Activated naive CD4-positive, alpha-beta T cell treated with anti-CD3 and anti-CD28 coated beads, Interleukin-2, amount 10 ng/mL, durations not matched to agents 7 days and 5 days (primary cell): ENCODE measurements around the gene CYP2C8.
"Not testable (repeated sequence)": the region's sequence is repeated elsewhere in the genome, so short reads cannot be mapped to it uniquely, and the experiment has no call there.

Experiments used
- CTCF ChIA-PET: fragments of 350-600 bp; sonication (Branson Sonifier 250); formaldehyde crosslinking; loops from one replicate; lab custom pipeline; 2021; ENCODE audit warnings: antibody characterized with exemption; lab: Charles Lee
- DNase-seq: peaks from one replicate; pipeline ENCODE4 v3.0.0-alpha.2; 2020
- H3K27ac Mint-ChIP-seq: one replicate; pipeline ENCODE4 v1.8.0; 2021; ENCODE audit warnings: mild to moderate bottlenecking, moderate library complexity, mixed read lengths
- H3K27me3 Mint-ChIP-seq: one replicate; pipeline ENCODE4 v1.8.0; 2021; ENCODE audit warnings: mild to moderate bottlenecking, mixed read lengths
- H3K36me3 Mint-ChIP-seq: one replicate; pipeline ENCODE4 v1.8.0; 2021; ENCODE audit warnings: mixed read lengths
- H3K4me1 Mint-ChIP-seq: one replicate; pipeline ENCODE4 v1.8.0; 2021; ENCODE audit warnings: mixed read lengths
- H3K4me3 Mint-ChIP-seq: one replicate; pipeline ENCODE4 v1.8.0; 2021; ENCODE audit warnings: mild to moderate bottlenecking, moderate library complexity, mixed read lengths
- H3K9me3 Mint-ChIP-seq: one replicate; pipeline ENCODE4 v1.8.0; 2021; ENCODE audit warnings: mixed read lengths

The CYP2C8 gene

DNA sequence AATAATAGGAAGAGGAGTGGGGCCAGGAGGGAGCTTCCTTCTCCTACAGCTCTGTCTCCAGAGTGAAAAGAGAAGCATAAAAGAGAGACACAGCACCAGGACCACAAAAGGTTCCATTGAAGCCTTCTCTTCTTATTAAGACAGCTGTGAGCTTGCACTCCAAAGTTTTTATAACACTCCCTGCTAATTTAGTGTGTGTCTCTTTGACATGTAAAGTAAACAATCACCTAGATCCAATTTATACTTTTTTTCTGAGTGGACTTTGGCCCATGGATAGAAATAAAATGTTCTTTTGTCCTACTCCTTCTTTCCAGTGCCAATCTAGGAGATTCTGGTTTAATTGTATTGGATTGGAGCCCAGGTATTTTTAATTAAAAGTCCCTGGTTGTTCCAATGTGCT is at the start of gene CYP2C8:
Gene CYP2C8 (minus strand): TSS at position 212 of the 400 bp plus-strand sequence. CDS start 95 bp downstream, at position 117.
- Mint-ChIP-seq H3K4me1 (no peaks in the 10 kb centered on the region), H3K36me3 (no peaks in the 10 kb centered on the region), H3K27ac (no peak within 1 kb of the TSS), H3K4me3 (no peak within 1 kb of the TSS), H3K27me3 (no peaks in the 10 kb centered on the region), H3K9me3 (peaks cover 1% of the 10 kb centered on the region)
- no peak for DNase-seq
- CTCF ChIA-PET: no interaction called here

DNA sequence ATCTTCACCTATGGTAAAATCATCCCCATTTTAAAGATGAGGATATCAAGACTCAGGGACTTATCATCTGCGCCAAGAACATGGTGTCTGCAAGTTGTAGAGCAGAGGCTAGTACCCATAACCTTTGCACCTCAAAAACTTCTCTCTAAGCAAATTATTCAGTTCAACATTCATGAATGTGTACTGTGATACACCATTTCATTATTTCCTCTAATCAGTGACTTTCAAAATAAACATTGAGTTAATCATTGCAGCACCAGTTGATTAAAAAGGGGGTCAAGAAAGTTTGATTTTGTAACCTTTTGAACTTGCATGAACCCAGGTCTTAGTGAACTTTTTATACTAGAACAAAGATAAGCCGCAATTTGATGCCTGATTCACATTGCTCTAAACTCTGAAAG is 47.6 kb upstream of the CYP2C8 start:
- no peak overlapping the region for H3K27ac Mint-ChIP-seq
- no peaks in the 10 kb centered on the region for H3K36me3 Mint-ChIP-seq
- no peaks in the 10 kb centered on the region for H3K27me3 Mint-ChIP-seq
- no peaks in the 10 kb centered on the region for H3K4me1 Mint-ChIP-seq
- CTCF ChIA-PET: no interaction called here
- H3K9me3 Mint-ChIP-seq: no peaks in the 10 kb centered on the region
- DNase-seq: no peak
- H3K4me3 Mint-ChIP-seq: no peak overlapping the region

DNA sequence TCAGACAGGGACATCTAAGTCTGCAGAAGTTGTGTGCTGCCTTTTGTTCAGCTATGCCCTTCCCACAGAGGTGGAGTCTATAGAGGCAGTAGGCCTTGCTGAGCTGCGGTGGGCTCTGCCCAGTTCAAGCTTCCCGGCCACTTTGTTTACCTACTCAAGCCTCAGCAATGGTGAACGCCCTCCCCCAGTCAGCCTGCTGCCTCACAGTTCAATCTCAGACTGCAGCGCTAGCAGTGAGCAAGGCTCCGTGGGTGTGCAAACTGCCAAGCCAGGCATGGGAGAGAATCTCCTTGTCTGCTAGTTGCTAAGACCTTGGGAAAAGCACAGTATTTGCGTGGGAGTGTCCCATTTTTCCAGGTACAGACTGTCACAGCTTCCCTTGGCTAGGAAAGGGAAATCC is 41.5 kb upstream of the CYP2C8 start:
- H3K4me3 Mint-ChIP-seq, H3K9me3 Mint-ChIP-seq, CTCF ChIA-PET, H3K4me1 Mint-ChIP-seq, H3K36me3 Mint-ChIP-seq, H3K27me3 Mint-ChIP-seq, H3K27ac Mint-ChIP-seq, DNase-seq: not testable (repeated sequence)

DNA sequence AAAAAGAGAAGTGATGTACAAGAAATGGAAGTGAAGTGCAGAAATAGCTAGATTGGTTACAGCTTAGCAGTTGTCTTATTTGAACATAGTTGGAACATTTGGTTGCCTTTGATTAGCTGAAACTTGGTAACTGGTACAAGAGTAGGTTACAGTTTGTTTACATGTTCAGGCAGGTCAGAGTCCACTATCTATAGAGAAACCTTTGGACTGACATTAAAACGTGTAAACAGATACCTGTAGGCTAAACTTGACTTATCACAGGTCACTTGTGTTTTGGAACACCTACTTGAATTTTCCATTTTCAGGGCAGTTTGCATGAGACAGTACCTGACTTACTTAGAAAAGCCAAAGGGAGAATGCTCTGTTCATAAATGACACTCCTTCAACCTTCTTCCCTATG is 28.5 kb upstream of the CYP2C8 start:
- no peak overlapping the region for H3K27ac Mint-ChIP-seq

DNA sequence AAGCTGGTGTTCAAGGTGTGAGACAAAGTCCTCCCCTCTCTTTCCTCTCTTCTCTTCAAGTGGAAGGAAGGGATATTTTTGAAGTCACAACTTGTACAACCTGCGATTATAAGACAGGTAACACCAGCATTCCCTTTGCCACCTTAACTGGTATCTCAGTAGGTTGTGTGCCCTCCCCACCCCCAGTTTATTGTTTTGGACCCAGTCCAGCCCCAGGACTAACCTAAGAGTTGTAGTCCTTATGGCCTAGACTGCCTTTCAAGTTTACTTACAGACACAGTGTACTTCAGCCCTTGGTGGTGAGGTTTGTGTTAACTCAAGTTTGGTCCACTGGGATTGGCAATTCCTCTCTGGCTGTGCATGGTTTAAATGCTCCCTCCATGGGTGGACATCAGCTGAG is 26.8 kb upstream of the CYP2C8 start:
- Mint-ChIP-seq H3K27ac (no peak overlapping the region), H3K4me1 (no peaks in the 10 kb centered on the region)
- CTCF ChIA-PET: no interaction called here

More for the DNA sequence above, 28.5 kb upstream of the CYP2C8 start:
- H3K27me3 Mint-ChIP-seq: no peaks in the 10 kb centered on the region
- no peak for DNase-seq
- no peaks in the 10 kb centered on the region for H3K9me3 Mint-ChIP-seq
- CTCF ChIA-PET: no interaction called here
- no peak overlapping the region for H3K4me3 Mint-ChIP-seq
- H3K36me3 Mint-ChIP-seq: no peaks in the 10 kb centered on the region
- H3K4me1 Mint-ChIP-seq: no peaks in the 10 kb centered on the region

DNA sequence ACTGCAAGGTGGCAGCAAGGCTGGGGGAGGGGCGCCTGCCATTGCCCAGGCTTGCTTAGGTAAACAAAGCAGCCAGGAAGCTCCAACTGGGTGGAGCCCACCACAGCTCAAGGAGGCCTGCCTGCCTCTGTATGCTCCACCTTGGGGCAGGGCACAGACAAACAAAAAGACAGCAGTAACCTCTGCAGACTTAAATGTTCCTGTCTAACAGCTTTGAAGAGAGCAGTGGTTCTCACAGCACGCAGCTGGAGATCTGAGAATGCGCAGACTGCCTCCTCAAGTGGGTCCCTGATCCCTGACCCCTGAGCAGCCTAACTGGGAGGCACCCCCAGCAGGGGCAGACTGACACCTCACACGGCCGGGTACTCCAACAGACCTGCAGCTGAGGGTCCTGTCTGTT is 10.3 kb upstream of the CYP2C8 start:
- H3K27ac Mint-ChIP-seq, CTCF ChIA-PET: not testable (repeated sequence)

More for the DNA sequence above, 26.8 kb upstream of the CYP2C8 start:
- Mint-ChIP-seq H3K36me3 (no peaks in the 10 kb centered on the region), H3K9me3 (no peaks in the 10 kb centered on the region), H3K4me3 (no peak overlapping the region), H3K27me3 (no peaks in the 10 kb centered on the region)
- DNase-seq: no peak

DNA sequence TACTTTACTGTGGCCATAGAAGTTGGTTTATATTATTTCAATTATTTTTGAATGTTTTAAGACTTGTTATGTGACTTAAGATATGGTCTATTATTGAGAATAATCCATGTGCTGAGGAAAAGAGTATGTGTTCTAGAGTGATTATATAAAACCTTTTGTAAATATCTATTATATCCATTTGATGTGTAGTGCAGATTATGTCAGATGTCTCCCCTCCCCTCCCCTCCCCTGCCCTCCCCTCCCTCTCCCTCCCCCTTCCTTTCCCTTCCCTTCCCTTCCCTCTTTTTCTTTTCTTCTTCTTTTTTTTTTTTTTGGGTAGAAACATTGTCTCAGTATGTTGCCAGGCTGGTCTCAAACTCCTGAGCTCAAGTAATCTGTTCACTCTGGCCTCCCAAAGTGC is 8.3 kb upstream of the CYP2C8 start:
- Mint-ChIP-seq H3K27ac (no peak overlapping the region), H3K4me1 (no peaks in the 10 kb centered on the region), H3K27me3 (no peaks in the 10 kb centered on the region), H3K9me3 (peaks cover 6% of the 10 kb centered on the region), H3K36me3 (no peaks in the 10 kb centered on the region), H3K4me3 (no peak overlapping the region)
- DNase-seq: no peak
- CTCF ChIA-PET: no interaction called here

More for the DNA sequence above, 10.3 kb upstream of the CYP2C8 start:
- H3K4me3 Mint-ChIP-seq, H3K4me1 Mint-ChIP-seq, DNase-seq, H3K27me3 Mint-ChIP-seq, H3K9me3 Mint-ChIP-seq, H3K36me3 Mint-ChIP-seq: not testable (repeated sequence)

DNA sequence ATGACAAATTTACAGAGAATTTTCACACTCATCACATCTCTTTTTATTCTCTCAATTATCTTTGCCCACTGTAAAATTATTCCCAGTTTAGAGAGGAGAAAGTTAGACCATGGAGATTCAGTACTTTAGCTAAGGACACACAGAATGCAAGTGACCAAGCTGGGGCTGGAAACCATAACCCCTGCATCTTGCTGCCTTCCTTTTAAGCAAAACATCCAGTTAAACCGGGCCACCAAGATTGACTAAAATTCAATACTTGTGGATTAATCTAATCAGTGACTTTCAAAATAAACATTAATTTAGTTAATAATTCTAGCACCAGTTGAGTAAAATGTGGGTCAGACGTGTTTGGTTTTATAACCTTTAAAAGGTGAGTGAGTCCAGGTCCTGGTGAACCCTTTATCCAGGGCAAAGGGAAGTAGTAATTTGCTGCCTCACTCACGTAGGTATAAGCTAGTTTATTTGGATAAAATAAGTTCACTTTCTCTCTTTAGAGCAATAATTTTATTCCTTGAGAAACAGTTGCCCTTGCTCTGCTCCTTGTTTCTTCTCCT is 1.9 kb upstream of the CYP2C8 start:
- H3K27me3 Mint-ChIP-seq: no peaks in the 10 kb centered on the region
- CTCF ChIA-PET: no interaction called here

DNA sequence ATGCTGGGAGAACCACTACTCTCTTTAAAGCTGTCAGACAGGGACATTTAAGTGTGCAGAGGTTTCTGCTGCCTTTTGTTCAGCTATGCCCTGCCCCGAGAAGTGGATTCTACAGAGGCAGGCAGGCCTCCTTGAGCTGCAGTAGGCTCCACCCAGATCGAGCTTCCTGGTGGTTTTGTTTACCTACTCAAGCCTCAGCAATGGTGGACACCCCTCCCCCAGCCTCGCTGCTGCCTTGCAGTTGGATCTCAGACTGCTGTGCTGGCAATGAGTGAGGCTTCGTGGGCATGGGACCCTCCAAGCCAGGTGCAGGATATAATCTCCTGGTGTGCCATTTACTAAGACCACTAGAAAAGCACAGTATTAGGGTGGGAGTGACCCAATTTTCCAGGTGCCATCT is 5.2 kb downstream of the CYP2C8 start:
- H3K36me3 Mint-ChIP-seq, DNase-seq, H3K9me3 Mint-ChIP-seq, H3K4me3 Mint-ChIP-seq, H3K27me3 Mint-ChIP-seq, H3K4me1 Mint-ChIP-seq, CTCF ChIA-PET, H3K27ac Mint-ChIP-seq: not testable (repeated sequence)

More for the DNA sequence above, 1.9 kb upstream of the CYP2C8 start:
- Mint-ChIP-seq H3K36me3 (no peaks in the 10 kb centered on the region), H3K4me1 (no peaks in the 10 kb centered on the region), H3K4me3 (no peak overlapping the region), H3K27ac (no peak overlapping the region), H3K9me3 (peaks cover 1% of the 10 kb centered on the region)
- no peak for DNase-seq

DNA sequence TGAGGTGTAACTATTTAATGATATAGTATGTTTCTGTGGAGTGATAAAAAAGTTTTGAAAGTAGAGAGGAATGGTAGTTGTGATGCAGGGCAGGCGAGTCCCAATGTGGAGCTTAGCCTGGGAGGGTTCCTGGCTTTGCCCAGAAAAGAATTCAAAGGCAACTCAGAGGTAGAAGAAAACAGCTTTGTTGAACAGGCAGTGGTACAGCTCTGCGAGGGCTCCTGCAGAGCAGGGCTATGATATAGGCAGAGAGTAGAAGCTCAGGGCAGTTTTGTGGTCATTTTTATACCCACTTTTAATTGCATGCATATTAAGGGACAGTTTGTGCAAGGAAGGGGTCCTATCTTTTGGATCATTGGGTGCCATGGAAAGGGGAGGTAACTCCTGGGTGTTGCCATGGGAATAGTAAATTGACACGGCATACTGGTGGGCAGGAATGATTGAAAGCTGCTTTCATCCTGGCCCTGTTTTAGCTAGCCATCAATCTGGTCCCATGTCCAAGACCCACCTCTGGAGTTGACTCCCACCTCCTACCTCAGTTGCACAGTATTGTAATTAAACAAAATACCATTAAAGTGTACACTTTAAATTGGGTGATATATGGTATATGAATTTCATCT is 12.4 kb downstream of the CYP2C8 start:
- Mint-ChIP-seq H3K4me1 (no peaks in the 10 kb centered on the region), H3K4me3 (no peak overlapping the region), H3K27ac (no peak overlapping the region), H3K36me3 (no peaks in the 10 kb centered on the region), H3K9me3 (no peaks in the 10 kb centered on the region), H3K27me3 (no peaks in the 10 kb centered on the region)
- CTCF ChIA-PET: no interaction called here
- DNase-seq: no peak

DNA sequence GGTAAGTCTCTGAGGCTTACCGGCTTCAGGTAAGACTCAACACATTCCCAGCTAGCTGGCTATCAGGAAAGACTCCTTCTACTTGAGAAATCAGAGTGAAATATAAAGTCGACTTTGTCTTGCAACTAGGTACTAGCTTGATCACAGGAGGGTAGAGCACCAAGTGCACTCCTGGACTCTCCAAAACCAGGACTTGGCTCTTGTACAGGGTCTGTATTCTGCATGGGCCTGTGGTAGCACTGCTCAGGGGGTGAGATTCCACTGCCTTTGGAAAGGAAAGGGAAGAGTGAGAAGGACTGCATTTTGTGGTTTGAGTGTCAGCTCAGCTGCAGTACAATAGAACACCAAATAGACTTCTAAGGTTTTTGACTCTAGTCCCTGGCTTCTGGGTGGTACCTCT is 19.4 kb downstream of the CYP2C8 start:
- H3K4me3 Mint-ChIP-seq: no peak overlapping the region
- CTCF ChIA-PET: no interaction called here
- no peaks in the 10 kb centered on the region for H3K27me3 Mint-ChIP-seq
- no peaks in the 10 kb centered on the region for H3K36me3 Mint-ChIP-seq
- no peak for DNase-seq
- H3K4me1 Mint-ChIP-seq: no peaks in the 10 kb centered on the region
- no peak overlapping the region for H3K27ac Mint-ChIP-seq
- H3K9me3 Mint-ChIP-seq: peaks cover 1% of the 10 kb centered on the region

DNA sequence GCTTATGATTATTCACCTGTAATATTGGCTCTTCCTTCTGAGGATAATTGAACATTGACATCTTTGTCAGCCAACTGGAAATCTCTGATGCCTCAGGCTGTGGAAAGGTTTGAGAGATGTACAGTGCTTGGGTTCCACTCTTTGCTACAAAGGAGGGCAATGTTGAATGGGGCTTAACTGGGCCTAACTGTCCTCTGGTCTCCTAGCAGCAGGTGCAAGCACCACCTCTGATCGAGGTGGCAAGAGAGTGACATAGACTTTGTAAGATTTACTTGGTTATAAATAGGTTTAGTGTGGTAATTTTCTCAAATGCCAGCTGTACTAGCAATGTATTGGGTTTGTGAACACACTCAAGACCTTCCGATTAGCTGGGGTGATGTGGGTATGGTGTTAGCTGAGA is 21.1 kb downstream of the CYP2C8 start:
- H3K27me3 Mint-ChIP-seq: no peaks in the 10 kb centered on the region
- H3K36me3 Mint-ChIP-seq: no peaks in the 10 kb centered on the region
- no peak overlapping the region for H3K27ac Mint-ChIP-seq
- no peak overlapping the region for H3K4me3 Mint-ChIP-seq
- peaks cover 1% of the 10 kb centered on the region for H3K9me3 Mint-ChIP-seq
- no peaks in the 10 kb centered on the region for H3K4me1 Mint-ChIP-seq
- CTCF ChIA-PET: interaction anchor here (0.7 kb wide), 1 partner anchor 317 kb away, joined by 3 read pairs; no protein-coding TSS in a partner anchor
- no peak for DNase-seq

DNA sequence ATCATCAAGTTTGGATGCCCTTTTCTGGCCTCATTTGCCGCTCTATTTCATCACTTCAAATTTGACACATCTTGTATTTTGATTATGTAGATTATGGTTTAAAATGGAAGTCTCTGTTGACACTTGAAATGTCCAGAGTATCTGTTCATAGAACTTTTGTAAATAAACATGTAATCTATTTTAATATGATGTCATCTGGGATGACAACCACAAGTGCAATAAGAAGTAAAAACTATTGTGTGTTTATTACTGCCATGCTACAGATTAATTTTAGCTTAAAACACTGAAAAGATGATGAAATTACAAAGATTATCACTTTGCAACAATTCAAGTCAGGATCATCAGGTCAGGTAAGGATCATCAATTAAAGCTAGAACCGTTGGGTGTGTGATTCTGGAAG is 30.0 kb downstream of the CYP2C8 start:
- DNase-seq: no peak
- Mint-ChIP-seq H3K36me3 (no peaks in the 10 kb centered on the region), H3K27ac (no peak overlapping the region), H3K4me1 (no peaks in the 10 kb centered on the region), H3K27me3 (no peaks in the 10 kb centered on the region), H3K4me3 (no peak overlapping the region), H3K9me3 (no peaks in the 10 kb centered on the region)
- CTCF ChIA-PET: no interaction called here

DNA sequence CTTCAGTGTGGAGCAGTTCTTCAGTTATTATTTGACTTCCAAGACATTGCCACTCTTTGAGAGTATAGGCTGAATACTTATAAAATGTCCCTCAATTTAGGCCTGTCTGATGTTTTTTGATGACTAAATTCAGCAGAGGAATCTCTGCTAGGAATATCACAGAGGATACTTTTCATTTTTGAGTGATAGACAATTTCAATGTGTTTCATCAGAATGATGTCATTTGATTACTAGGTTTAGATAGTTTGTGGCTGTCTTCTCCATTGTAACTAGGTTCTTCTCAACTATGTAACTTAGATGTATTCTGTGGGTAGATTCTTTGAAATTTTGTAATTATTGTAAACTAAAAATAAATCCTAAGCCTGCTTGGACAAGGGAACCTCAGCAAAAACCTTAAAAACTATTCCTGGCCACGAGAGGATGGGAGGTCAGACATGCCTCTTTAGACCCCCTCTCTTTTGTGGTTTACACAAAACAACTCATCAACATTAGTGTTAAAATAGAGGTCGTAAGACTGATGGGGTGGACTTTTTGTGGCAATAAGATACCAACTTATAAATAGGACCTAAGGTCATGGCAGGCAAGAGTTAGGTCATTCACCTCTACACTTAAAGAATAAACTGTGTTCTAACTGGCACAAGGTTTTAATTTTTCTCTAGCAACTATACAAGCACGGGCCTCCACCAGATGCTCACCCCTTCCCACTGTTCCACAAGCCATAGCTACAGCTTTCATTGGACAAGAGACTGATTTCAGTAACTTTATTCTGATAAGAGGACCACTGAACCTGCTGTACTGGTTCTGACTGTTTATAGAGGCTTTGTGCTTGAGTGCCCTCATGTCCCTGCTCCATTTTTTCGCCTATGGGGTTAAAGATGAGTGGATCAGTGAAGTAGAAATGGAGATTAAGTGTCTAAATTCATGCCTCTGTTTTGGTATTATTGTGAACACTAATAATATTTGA is 33.7 kb downstream of the CYP2C8 start:
- CTCF ChIA-PET: no interaction called here
- Mint-ChIP-seq H3K27ac (no peak overlapping the region), H3K27me3 (no peaks in the 10 kb centered on the region), H3K36me3 (no peaks in the 10 kb centered on the region), H3K4me3 (no peak overlapping the region), H3K9me3 (no peaks in the 10 kb centered on the region), H3K4me1 (no peaks in the 10 kb centered on the region)
- DNase-seq: no peak

DNA sequence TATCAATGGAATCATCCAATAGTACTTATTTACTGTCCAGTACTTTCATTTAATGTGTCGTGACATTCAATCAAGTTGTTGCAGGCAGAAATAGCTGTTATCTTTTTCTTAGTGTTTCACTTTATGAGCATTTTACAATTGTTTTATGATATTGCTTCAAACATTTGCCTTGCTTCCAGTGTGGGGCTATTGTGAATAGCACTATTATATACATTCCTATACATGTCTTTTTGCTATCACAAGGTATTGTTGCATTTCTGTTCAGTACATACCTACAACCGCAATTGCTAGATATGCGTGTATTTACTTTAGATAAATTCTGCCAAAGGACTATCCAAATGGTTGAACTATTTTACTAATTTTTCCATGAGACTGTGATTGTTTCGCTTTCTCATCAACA is 34.9 kb downstream of the CYP2C8 start:
- CTCF ChIA-PET: no interaction called here
- H3K36me3 Mint-ChIP-seq: no peaks in the 10 kb centered on the region
- no peaks in the 10 kb centered on the region for H3K4me1 Mint-ChIP-seq
- H3K9me3 Mint-ChIP-seq: no peaks in the 10 kb centered on the region
- no peak for DNase-seq
- no peak overlapping the region for H3K27ac Mint-ChIP-seq
- H3K27me3 Mint-ChIP-seq: no peaks in the 10 kb centered on the region
- H3K4me3 Mint-ChIP-seq: no peak overlapping the region
